ENCODE measurements around the gene PIGBOS1. TPM values are rescaled to one million over a fixed set of nuclear protein-coding genes. Genes with fewer than 3 reads are reported as not detected.

PIGBOS1 gene
- total and polyA plus RNA-seq, 9 of the 15 experiments (the other 6 are each of a cell fraction or from before 2014, with no cell fraction given): 25.2 to 76.2 (median 46.0) TPM

- TF ChIP-seq, protein P1, sequence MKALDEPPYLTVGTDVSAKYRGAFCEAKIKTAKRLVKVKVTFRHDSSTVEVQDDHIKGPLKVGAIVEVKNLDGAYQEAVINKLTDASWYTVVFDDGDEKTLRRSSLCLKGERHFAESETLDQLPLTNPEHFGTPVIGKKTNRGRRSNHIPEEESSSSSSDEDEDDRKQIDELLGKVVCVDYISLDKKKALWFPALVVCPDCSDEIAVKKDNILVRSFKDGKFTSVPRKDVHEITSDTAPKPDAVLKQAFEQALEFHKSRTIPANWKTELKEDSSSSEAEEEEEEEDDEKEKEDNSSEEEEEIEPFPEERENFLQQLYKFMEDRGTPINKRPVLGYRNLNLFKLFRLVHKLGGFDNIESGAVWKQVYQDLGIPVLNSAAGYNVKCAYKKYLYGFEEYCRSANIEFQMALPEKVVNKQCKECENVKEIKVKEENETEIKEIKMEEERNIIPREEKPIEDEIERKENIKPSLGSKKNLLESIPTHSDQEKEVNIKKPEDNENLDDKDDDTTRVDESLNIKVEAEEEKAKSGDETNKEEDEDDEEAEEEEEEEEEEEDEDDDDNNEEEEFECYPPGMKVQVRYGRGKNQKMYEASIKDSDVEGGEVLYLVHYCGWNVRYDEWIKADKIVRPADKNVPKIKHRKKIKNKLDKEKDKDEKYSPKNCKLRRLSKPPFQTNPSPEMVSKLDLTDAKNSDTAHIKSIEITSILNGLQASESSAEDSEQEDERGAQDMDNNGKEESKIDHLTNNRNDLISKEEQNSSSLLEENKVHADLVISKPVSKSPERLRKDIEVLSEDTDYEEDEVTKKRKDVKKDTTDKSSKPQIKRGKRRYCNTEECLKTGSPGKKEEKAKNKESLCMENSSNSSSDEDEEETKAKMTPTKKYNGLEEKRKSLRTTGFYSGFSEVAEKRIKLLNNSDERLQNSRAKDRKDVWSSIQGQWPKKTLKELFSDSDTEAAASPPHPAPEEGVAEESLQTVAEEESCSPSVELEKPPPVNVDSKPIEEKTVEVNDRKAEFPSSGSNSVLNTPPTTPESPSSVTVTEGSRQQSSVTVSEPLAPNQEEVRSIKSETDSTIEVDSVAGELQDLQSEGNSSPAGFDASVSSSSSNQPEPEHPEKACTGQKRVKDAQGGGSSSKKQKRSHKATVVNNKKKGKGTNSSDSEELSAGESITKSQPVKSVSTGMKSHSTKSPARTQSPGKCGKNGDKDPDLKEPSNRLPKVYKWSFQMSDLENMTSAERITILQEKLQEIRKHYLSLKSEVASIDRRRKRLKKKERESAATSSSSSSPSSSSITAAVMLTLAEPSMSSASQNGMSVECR (CRISPR knock-in tag; IDR thresholded peaks at IDR 0.05): no peak
- no peak for TF ChIP-seq HNRNPK (IDR thresholded peaks at IDR 0.05; ENCODE audit: low read depth, low read length, poor library complexity, severe bottlenecking)
- peak in 1 of 2 experiments; percentile 73; a peak in 1 of 4 replicates for TF ChIP-seq HDAC1 (IDR thresholded peaks at IDR 0.05)
- TF ChIP-seq PHF21A (IDR thresholded peaks at IDR 0.05; ENCODE audit: borderline replicate concordance, low read depth): no peak
- no peak for TF ChIP-seq ZBTB33 (CRISPR knock-in tag; IDR thresholded peaks at IDR 0.05)
- TF ChIP-seq EP400 (IDR thresholded peaks at IDR 0.05): peak; percentile 20; the same call in 1 of the 2 replicates
- no peak for TF ChIP-seq RBM25 (IDR thresholded peaks at IDR 0.05; ENCODE audit: low read depth, low read length, severe bottlenecking)
- TF ChIP-seq, protein P2, sequence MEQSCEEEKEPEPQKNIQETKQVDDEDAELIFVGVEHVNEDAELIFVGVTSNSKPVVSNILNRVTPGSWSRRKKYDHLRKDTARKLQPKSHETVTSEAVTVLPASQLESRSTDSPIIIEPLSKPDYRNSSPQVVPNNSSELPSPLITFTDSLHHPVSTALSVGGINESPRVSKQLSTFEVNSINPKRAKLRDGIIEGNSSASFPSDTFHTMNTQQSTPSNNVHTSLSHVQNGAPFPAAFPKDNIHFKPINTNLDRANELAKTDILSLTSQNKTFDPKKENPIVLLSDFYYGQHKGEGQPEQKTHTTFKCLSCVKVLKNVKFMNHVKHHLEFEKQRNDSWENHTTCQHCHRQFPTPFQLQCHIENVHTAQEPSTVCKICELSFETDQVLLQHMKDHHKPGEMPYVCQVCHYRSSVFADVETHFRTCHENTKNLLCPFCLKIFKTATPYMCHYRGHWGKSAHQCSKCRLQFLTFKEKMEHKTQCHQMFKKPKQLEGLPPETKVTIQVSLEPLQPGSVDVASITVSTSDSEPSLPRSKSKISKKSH (CRISPR knock-in tag; IDR thresholded peaks at IDR 0.05): no peak
- TF ChIP-seq, protein P3, sequence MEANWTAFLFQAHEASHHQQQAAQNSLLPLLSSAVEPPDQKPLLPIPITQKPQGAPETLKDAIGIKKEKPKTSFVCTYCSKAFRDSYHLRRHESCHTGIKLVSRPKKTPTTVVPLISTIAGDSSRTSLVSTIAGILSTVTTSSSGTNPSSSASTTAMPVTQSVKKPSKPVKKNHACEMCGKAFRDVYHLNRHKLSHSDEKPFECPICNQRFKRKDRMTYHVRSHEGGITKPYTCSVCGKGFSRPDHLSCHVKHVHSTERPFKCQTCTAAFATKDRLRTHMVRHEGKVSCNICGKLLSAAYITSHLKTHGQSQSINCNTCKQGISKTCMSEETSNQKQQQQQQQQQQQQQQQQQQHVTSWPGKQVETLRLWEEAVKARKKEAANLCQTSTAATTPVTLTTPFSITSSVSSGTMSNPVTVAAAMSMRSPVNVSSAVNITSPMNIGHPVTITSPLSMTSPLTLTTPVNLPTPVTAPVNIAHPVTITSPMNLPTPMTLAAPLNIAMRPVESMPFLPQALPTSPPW (CRISPR knock-in tag; IDR thresholded peaks at IDR 0.05): peak; percentile 57
- TF ChIP-seq CHD4 (IDR thresholded peaks at IDR 0.05; ENCODE audit: insufficient read depth, insufficient replicate concordance, low read depth, low read length, poor library complexity, severe bottlenecking): no peak
- TF ChIP-seq CEBPB (tag; IDR thresholded peaks at IDR 0.05): peak; percentile 93
- TF ChIP-seq ZNF507 (tag; conservative IDR thresholded peaks at IDR 0.05): no peak
- TF ChIP-seq, protein P4, sequence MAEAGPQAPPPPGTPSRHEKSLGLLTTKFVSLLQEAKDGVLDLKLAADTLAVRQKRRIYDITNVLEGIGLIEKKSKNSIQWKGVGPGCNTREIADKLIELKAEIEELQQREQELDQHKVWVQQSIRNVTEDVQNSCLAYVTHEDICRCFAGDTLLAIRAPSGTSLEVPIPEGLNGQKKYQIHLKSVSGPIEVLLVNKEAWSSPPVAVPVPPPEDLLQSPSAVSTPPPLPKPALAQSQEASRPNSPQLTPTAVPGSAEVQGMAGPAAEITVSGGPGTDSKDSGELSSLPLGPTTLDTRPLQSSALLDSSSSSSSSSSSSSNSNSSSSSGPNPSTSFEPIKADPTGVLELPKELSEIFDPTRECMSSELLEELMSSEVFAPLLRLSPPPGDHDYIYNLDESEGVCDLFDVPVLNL (CRISPR knock-in tag; IDR thresholded peaks at IDR 0.05; ENCODE audit: low read depth): no peak
- TF ChIP-seq SP1 (CRISPR knock-in tag; IDR thresholded peaks at IDR 0.05): no peak
- no peak for TF ChIP-seq KLF13 (tag; IDR thresholded peaks at IDR 0.05; ENCODE audit: borderline replicate concordance, low read depth)
- no peak for TF ChIP-seq ZNF551 (CRISPR knock-in tag; IDR thresholded peaks at IDR 0.05)
- TF ChIP-seq SIRT6 (IDR thresholded peaks at IDR 0.05; ENCODE audit: low read depth, low read length): no peak
Measured at GRCh38 chr15:55282284-55282833, 36.6 kb downstream of the PIGBOS1 start (continued).
